AG10803 (cell line): Measurements from ENCODE around the gene CRLF1.

Experiments used
- DNase-seq: peaks from one replicate; pipeline ENCODE4 v3.0.0; 2010; ENCODE audit warnings: low read depth
- H3K4me3 ChIP-seq: 2 replicates; pipeline ENCODE4 v1.5.1; 2011; ENCODE audit warnings: mild to moderate bottlenecking, low read length, control low read depth
- TF ChIP-seq, protein P1 (sequence below): conservative IDR thresholded peaks from 2 replicates; pipeline ENCODE4 v1.5.1; 2011; ENCODE audit warnings: mild to moderate bottlenecking, low read length, control low read depth, inconsistent platforms

The CRLF1 gene

GRCh38 chr19:18636183-18636968 is 29.8 kb upstream of the CRLF1 start:
- peak; percentile 91 for DNase-seq
- peak overlapping the region; percentile 83 for H3K4me3 ChIP-seq
- TF ChIP-seq, protein P1, sequence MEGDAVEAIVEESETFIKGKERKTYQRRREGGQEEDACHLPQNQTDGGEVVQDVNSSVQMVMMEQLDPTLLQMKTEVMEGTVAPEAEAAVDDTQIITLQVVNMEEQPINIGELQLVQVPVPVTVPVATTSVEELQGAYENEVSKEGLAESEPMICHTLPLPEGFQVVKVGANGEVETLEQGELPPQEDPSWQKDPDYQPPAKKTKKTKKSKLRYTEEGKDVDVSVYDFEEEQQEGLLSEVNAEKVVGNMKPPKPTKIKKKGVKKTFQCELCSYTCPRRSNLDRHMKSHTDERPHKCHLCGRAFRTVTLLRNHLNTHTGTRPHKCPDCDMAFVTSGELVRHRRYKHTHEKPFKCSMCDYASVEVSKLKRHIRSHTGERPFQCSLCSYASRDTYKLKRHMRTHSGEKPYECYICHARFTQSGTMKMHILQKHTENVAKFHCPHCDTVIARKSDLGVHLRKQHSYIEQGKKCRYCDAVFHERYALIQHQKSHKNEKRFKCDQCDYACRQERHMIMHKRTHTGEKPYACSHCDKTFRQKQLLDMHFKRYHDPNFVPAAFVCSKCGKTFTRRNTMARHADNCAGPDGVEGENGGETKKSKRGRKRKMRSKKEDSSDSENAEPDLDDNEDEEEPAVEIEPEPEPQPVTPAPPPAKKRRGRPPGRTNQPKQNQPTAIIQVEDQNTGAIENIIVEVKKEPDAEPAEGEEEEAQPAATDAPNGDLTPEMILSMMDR, result no peak

DNA sequence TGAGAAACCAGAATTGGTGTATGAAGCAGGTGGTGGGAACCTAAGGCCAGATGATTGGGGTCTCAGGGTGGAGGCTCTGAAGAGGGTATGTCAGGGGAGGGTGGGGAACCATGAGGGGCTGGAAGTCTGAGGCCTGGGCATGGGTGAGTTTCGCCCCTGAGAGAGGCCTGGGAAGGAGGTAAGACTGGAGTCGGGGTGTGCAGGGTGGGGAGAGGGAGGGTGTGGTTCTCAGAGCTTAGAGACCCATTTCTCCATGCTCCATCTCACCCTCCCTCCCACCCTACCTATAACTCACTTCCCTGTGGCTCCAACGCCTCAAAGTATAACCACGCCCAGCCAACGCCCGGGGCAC is 29.2 kb upstream of the CRLF1 start:
- TF ChIP-seq, protein P1, result no peak
- no peak for DNase-seq
- H3K4me3 ChIP-seq, result no peak overlapping the region

DNA sequence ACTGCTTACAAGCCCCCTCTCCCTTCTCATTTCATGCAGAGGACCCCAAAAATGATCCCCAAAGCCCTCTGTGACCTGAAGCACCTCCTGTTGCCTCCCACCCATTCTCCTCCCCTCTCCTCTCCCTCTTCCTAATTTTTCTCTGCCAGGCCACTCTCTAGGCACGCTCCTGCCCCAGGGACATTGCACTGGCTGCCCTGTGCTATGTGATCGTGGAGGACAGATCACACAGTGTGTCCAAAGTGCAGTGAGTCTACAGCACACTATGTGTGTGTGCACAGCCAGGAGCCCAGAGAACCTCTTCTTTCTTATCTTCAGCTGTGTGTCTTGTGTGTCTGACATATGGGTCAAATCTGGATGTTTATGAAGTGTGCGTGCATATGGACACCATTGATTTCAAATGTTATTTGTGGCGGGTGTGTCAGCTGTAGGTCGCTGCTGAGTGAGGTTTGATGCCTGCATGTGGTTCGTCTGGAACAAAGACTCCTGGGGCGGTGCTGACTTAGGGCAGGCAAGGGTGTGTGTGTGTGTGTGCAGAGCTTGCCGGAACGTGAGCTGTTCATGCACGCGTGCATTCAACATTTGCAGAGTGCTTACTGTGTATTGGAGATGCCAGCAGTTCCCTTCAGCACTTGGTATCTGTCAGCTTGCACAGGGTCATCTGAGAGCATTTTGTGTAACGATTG is 28.2 kb upstream of the CRLF1 start:
- TF ChIP-seq, protein P1, result no peak
- DNase-seq, result peak; percentile 53
- H3K4me3 ChIP-seq, result no peak overlapping the region

DNA sequence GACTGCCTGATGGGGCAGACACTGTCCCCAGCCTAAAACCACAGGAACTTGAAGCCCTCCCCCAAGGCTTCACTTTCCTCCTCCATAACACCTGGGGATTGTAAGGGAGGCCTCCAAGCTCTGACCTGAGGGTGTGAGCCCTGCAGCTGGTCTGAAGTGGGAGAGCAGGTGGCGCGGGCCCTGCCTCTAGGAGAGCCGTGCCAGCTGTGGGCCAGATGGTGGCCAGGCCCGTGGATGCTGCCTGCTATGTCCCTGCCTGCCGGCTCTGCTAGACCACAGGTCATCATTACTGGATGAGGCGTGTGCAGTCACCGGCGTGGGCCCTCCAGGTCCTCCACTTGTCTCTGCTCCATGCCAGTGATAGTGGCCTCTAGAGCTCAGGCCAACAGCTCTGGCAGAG is 26.7 kb upstream of the CRLF1 start:
- no peak for DNase-seq
- TF ChIP-seq, protein P1, result no peak
- no peak overlapping the region for H3K4me3 ChIP-seq

GRCh38 chr19:18629166-18630088 is 22.8 kb upstream of the CRLF1 start:
- no peak overlapping the region for H3K4me3 ChIP-seq
- TF ChIP-seq, protein P1, result no peak
- DNase-seq, result no peak

- H3K4me3 ChIP-seq, result no peak overlapping the region
- TF ChIP-seq, protein P1, result no peak
- DNase-seq, result peak; percentile 34
Observed at GRCh38 chr19:18626906-18627305, 20.3 kb upstream of the CRLF1 start.
